DND-41 (cell line): ENCODE measurements around the gene PGM1.

Experiments
- ATAC-seq: fragments of 200-7000 bp; cut with Tn5 transposase; 3 replicates; pipeline ENCODE4 v1.9.1; 2021; ENCODE audit warnings: low read depth; ENCODE audit not compliant: insufficient read depth
- DNase-seq: peaks from one replicate; pipeline ENCODE4 v3.0.0-alpha.2; 2020
- H2AFZ ChIP-seq: 2 replicates; pipeline ENCODE4 v1.6.0; 2012; ENCODE audit warnings: low read depth, low read length
- H3K27ac ChIP-seq: 2 replicates; pipeline ENCODE4 v1.5.1; 2012; ENCODE audit warnings: low read length, inconsistent platforms
- H3K27me3 ChIP-seq: fragments of 200-600 bp; sonication (generic); 2 replicates; pipeline ENCODE4 v1.6.0; 2012; ENCODE audit warnings: low read length, mild to moderate bottlenecking, inconsistent platforms; ENCODE audit not compliant: insufficient read depth, poor library complexity
- H3K36me3 ChIP-seq: 2 replicates; pipeline ENCODE4 v1.5.1; 2012; ENCODE audit warnings: low read length, inconsistent platforms; ENCODE audit not compliant: insufficient read depth
- H3K4me1 ChIP-seq: 2 replicates; pipeline ENCODE4 v1.5.1; 2012; ENCODE audit warnings: mild to moderate bottlenecking, low read length; ENCODE audit not compliant: insufficient read depth
- H3K4me2 ChIP-seq: 2 replicates; pipeline ENCODE4 v1.6.0; 2012; ENCODE audit warnings: mild to moderate bottlenecking, moderate library complexity, low read length, inconsistent platforms; ENCODE audit not compliant: insufficient read depth
- H3K4me3 ChIP-seq, 2 experiments: fragments of 200-600 bp in 1 of 2; shearing (Covaris generic) in 1 of 2; 2 replicates each; pipeline ENCODE4 v1.5.1; 2012 to 2016; ENCODE audit warnings: inconsistent platforms in 2 of 2, low read length in 2 of 2, mild to moderate bottlenecking in 2 of 2, low read depth in 1 of 2, moderate library complexity in 1 of 2
- H3K79me2 ChIP-seq: 2 replicates; pipeline ENCODE4 v1.6.0; 2012; ENCODE audit warnings: low read length, inconsistent platforms; ENCODE audit not compliant: insufficient read depth
- H3K9ac ChIP-seq: 2 replicates; pipeline ENCODE4 v1.6.0; 2012; ENCODE audit warnings: low read depth, mild to moderate bottlenecking, inconsistent platforms, low read length, moderate library complexity
- H3K9me3 ChIP-seq: 2 replicates; pipeline ENCODE4 v1.5.1; 2012; ENCODE audit warnings: low read length, moderate library complexity, mild to moderate bottlenecking, inconsistent platforms; ENCODE audit not compliant: insufficient read depth, severe bottlenecking
- H4K20me1 ChIP-seq: 2 replicates; pipeline ENCODE4 v1.6.0; 2012; ENCODE audit warnings: low read length; ENCODE audit not compliant: insufficient read depth
- CTCF ChIP-seq: IDR thresholded peaks from 2 replicates; pipeline ENCODE4 v1.5.1; 2012; ENCODE audit warnings: borderline replicate concordance, low read length, moderate library complexity, mild to moderate bottlenecking; ENCODE audit not compliant: poor library complexity, severe bottlenecking; ENCODE audit errors: extremely low read depth
- EZH2 ChIP-seq: IDR thresholded peaks from 3 replicates; pipeline ENCODE4 v1.6.1; 2012; ENCODE audit warnings: borderline replicate concordance, low read depth, mild to moderate bottlenecking, moderate library complexity, low read length, inconsistent platforms; ENCODE audit not compliant: severe bottlenecking

PGM1 gene

DNA sequence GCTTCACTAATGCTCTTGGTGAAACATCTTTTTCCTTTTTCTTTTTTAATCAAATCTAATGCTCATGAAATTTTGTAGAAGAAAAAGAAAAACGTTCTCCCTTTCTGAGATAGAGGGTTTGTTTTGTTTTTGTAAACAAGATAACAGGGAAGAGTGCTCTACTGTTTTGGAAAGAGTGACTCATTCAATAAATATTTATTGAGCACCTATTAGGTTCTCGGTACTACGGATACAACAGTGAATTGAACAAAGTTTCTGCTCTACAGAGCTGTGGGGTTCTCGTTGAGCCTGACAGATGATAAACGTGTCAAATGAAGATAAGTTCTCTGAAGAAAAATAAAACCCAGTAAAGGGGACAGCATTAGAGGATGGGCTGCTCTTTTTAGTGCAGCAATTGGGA, 7.0 kb downstream of the PGM1 start:
- TF ChIP-seq EZH2: no peak
- no peak for ATAC-seq
- H3K27me3 ChIP-seq: no peaks in the 10 kb centered on the region
- H3K4me1 ChIP-seq: peaks cover 3% of the 10 kb centered on the region
- H3K4me3 ChIP-seq: no peak overlapping the region
- H3K9me3 ChIP-seq: no peaks in the 10 kb centered on the region
- no peak overlapping the region for H3K9ac ChIP-seq
- H3K79me2 ChIP-seq: peaks cover 5% of the 10 kb centered on the region
- no peak overlapping the region for H2AFZ ChIP-seq
- no peak for DNase-seq
- no peak overlapping the region for H3K27ac ChIP-seq
- no peak overlapping the region for H3K4me2 ChIP-seq
- peaks cover 3% of the 10 kb centered on the region; the same call in 1 of the 2 replicates for H4K20me1 ChIP-seq
- H3K36me3 ChIP-seq: no peaks in the 10 kb centered on the region; the same call in 1 of the 2 replicates

DNA sequence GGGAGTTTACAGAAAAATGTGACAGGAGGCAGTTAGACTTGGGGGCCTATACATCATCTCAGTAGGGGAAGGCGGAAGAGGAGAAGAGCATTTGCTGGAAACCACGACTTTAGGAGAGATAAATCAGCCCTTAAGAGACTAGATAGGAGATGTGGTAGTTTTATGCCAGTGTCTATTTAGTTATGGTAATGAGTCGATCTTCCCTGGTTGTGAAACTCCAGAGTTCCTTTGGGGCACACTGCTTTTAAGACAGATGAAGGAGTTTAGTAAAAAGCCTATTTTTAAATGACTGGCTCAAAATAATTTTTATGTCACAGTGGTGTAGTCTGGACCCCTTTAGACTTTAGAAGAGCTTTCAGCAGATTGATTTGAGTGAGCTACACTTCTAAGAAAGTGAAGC, 7.8 kb downstream of the PGM1 start:
- Histone ChIP-seq H3K4me1 (no peaks in the 10 kb centered on the region), H3K4me3 (no peak overlapping the region), H3K27ac (no peak overlapping the region), H3K9ac (no peak overlapping the region), H3K36me3 (no peaks in the 10 kb centered on the region), H3K27me3 (no peaks in the 10 kb centered on the region), H3K4me2 (no peak overlapping the region), H4K20me1 (peaks cover 3% of the 10 kb centered on the region; the same call in 1 of the 2 replicates), H2AFZ (no peak overlapping the region), H3K9me3 (no peaks in the 10 kb centered on the region), H3K79me2 (peaks cover 1% of the 10 kb centered on the region; the same call in 1 of the 2 replicates)
- DNase-seq: no peak
- TF ChIP-seq EZH2 (no peak), CTCF (no peak)
- ATAC-seq: no peak

- H3K9me3 ChIP-seq: no peaks in the 10 kb centered on the region
- H3K36me3 ChIP-seq: no peaks in the 10 kb centered on the region
- H2AFZ ChIP-seq: no peak overlapping the region
- ATAC-seq: no peak
- H4K20me1 ChIP-seq: peaks cover 6% of the 10 kb centered on the region; the same call in 1 of the 2 replicates
- H3K27me3 ChIP-seq: no peaks in the 10 kb centered on the region
- no peak overlapping the region for H3K4me2 ChIP-seq
- no peak overlapping the region for H3K4me3 ChIP-seq
- TF ChIP-seq EZH2: no peak
- no peak for TF ChIP-seq CTCF
- H3K9ac ChIP-seq: no peak overlapping the region
- DNase-seq: no peak
- peaks cover 1% of the 10 kb centered on the region; the same call in 1 of the 2 replicates for H3K79me2 ChIP-seq
- no peaks in the 10 kb centered on the region for H3K4me1 ChIP-seq
- H3K27ac ChIP-seq: no peak overlapping the region
Measured at GRCh38 chr1:63601463-63601862, 8.3 kb downstream of the PGM1 start.

DNA sequence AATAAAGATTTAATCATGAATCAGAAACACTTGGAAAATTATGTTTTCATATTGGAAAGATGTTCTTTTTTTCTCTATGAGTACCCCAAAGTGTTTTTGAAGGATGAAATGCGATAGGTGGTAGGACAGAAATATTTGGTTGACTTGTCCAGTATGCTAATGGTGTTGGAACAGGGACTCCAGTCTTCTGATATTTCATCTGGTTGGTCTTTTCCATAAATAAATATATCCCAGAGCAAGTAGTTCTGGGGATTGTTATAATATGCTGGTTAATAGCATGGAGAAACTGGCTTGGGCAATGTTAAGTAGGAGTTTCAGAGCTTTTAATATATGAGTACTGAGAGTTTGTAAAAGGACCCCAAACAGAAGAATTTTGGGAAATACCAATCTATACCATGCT, 8.7 kb downstream of the PGM1 start:
- H2AFZ ChIP-seq: no peak overlapping the region
- ATAC-seq: no peak
- no peak overlapping the region for H3K4me2 ChIP-seq
- no peak overlapping the region for H3K27ac ChIP-seq
- peaks cover 1% of the 10 kb centered on the region; the same call in 1 of the 2 replicates for H3K79me2 ChIP-seq
- DNase-seq: no peak
- H4K20me1 ChIP-seq: peaks cover 4% of the 10 kb centered on the region; the same call in 1 of the 2 replicates
- H3K4me1 ChIP-seq: no peaks in the 10 kb centered on the region
- H3K27me3 ChIP-seq: no peaks in the 10 kb centered on the region
- H3K36me3 ChIP-seq: no peaks in the 10 kb centered on the region
- H3K4me3 ChIP-seq: no peak overlapping the region
- TF ChIP-seq CTCF: no peak
- TF ChIP-seq EZH2: no peak
- no peak overlapping the region for H3K9ac ChIP-seq
- H3K9me3 ChIP-seq: no peaks in the 10 kb centered on the region
